H1 (cell line): ENCODE measurements around the gene ADA. TPM values are rescaled to one million over a fixed set of nuclear protein-coding genes. Genes with fewer than 3 reads are reported as not detected.
A peak's percentile ranks its signal among the peaks of the same experiment; 100 is the strongest.

Source experiments
- CTCF ChIA-PET: fragments of 300-600 bp; sonication (Branson Sonifier 250); formaldehyde crosslinking; loops from one replicate; lab custom pipeline; 2021; ENCODE audit not compliant: partially characterized antibody; lab: Charles Lee
- POLR2A ChIA-PET: fragments of 300-600 bp; sonication (Branson Sonifier 250); formaldehyde crosslinking; loops from one replicate; lab custom pipeline; 2021; ENCODE audit warnings: inconsistent platforms; ENCODE audit not compliant: partially characterized antibody; lab: Charles Lee
- DNase-seq, 2 experiments: peaks; one replicate each; pipeline versions ENCODE4 v3.0.0 to v3.0.0-alpha.2; 2010 to 2022; ENCODE audit warnings: low spot score in 2 of 2, low read depth in 1 of 2, mixed read lengths in 1 of 2
- FAIRE-seq: peaks from 2 replicates; lab custom pipeline; 2011; peaks lifted over from hg19 to GRCh38; lab: Jason Lieb, UNC
- H2AFZ ChIP-seq: 2 replicates; pipeline ENCODE4 v1.8.1; 2012; ENCODE audit warnings: low read length, inconsistent platforms
- H2AK5ac ChIP-seq: 2 replicates; pipeline ENCODE4 v1.6.1; 2013; ENCODE audit warnings: low read depth, low read length
- H2BK120ac ChIP-seq: replicated peaks from 2 replicates; pipeline ENCODE3; 2013; ENCODE audit warnings: low read depth, low read length, inconsistent platforms
- H2BK12ac ChIP-seq: 2 replicates; pipeline ENCODE4 v1.6.1; 2013; ENCODE audit warnings: low read depth, low read length
- H2BK15ac ChIP-seq: 2 replicates; pipeline ENCODE4 v1.6.1; 2013; ENCODE audit warnings: low read length
- H2BK20ac ChIP-seq: 2 replicates; pipeline ENCODE4 v1.6.1; 2013; ENCODE audit warnings: low read length
- H2BK5ac ChIP-seq: 2 replicates; pipeline ENCODE4 v1.6.1; 2013; ENCODE audit warnings: low read depth, low read length
- H3K14ac ChIP-seq: 2 replicates; pipeline ENCODE4 v1.6.1; 2013; ENCODE audit warnings: inconsistent platforms; ENCODE audit not compliant: insufficient read length
- H3K18ac ChIP-seq: 2 replicates; pipeline ENCODE4 v1.6.1; 2013; ENCODE audit warnings: low read length; ENCODE audit errors: extremely low read depth
- H3K23ac ChIP-seq: 2 replicates; pipeline ENCODE4 v1.6.1; 2013; ENCODE audit warnings: inconsistent platforms; ENCODE audit not compliant: insufficient read length
- H3K23me2 ChIP-seq: 2 replicates; pipeline ENCODE4 v1.6.1; 2013; ENCODE audit warnings: low read depth, low read length
- H3K27ac ChIP-seq: 2 replicates; pipeline ENCODE4 v1.6.1; 2011; ENCODE audit warnings: low read depth, low read length, inconsistent platforms
- H3K27me3 ChIP-seq, 4 experiments: replicated peaks in 1 of 4; 1 replicate in 1 of 4; 2 replicates in 3 of 4; pipeline versions ENCODE4 v1.6.1 to v1.8.1; 2011 to 2013; ENCODE audit warnings: low read length in 3 of 4, mild to moderate bottlenecking in 3 of 4, inconsistent platforms in 2 of 4, mixed read lengths in 2 of 4, moderate library complexity in 1 of 4; ENCODE audit not compliant: control insufficient read depth in 3 of 4, insufficient read depth in 3 of 4; ENCODE audit errors: extremely low read depth in 1 of 4
- H3K36me3 ChIP-seq, 4 experiments: 2 replicates each; pipeline versions ENCODE4 v1.6.1 to v1.8.1; 2011 to 2013; ENCODE audit warnings: mild to moderate bottlenecking in 4 of 4, low read length in 3 of 4, moderate library complexity in 2 of 4, control low read depth in 1 of 4, inconsistent platforms in 1 of 4; ENCODE audit not compliant: insufficient read depth in 4 of 4, control insufficient read depth in 2 of 4
- H3K4ac ChIP-seq: replicated peaks from 2 replicates; pipeline ENCODE3; 2013; ENCODE audit warnings: low read length, low read depth, mixed read lengths, inconsistent platforms; ENCODE audit not compliant: insufficient read length
- H3K4me1 ChIP-seq, 4 experiments: replicated peaks in 1 of 4; 1 replicate in 1 of 4; 2 replicates in 3 of 4; pipeline versions ENCODE4 v1.6.1 to v1.8.1; 2011 to 2013; ENCODE audit warnings: low read length in 3 of 4, inconsistent platforms in 2 of 4, mixed read lengths in 1 of 4; ENCODE audit not compliant: insufficient read depth in 4 of 4, control insufficient read depth in 3 of 4
- H3K4me2 ChIP-seq, 2 experiments: 2 replicates each; pipeline versions ENCODE4 v1.6.1 to v1.8.1; 2011 to 2013; ENCODE audit warnings: low read depth in 2 of 2, low read length in 2 of 2, control low read depth in 1 of 2, inconsistent platforms in 1 of 2, mild to moderate bottlenecking in 1 of 2; ENCODE audit not compliant: insufficient read depth in 1 of 2
- H3K4me3 ChIP-seq, 4 experiments: fragments of 200-600, 300-600 bp in 1 of 4; sonication (generic), shearing (Covaris generic), sonication (Bioruptor Twin) in 1 of 4; 2 replicates each; pipeline versions ENCODE4 v1.5.1 to v1.8.1; 2011 to 2016; ENCODE audit warnings: low read length in 4 of 4, low read depth in 3 of 4, control low read depth in 2 of 4, inconsistent platforms in 2 of 4, mild to moderate bottlenecking in 2 of 4, mixed read lengths in 1 of 4, moderate library complexity in 1 of 4; ENCODE audit not compliant: insufficient read depth in 2 of 4; ENCODE audit errors: extremely low read depth in 1 of 4
- H3K56ac ChIP-seq: replicated peaks from 2 replicates; pipeline ENCODE3; 2013; ENCODE audit warnings: low read depth, mild to moderate bottlenecking, mixed read lengths, low read length, inconsistent platforms; ENCODE audit not compliant: insufficient read length
- H3K79me1 ChIP-seq: 2 replicates; pipeline ENCODE4 v1.6.1; 2013; ENCODE audit warnings: low read depth, low read length, control low read depth
- H3K79me2 ChIP-seq, 2 experiments: 2 replicates each; pipeline versions ENCODE4 v1.6.1 to v1.8.1; 2012 to 2013; ENCODE audit warnings: low read length in 2 of 2, mild to moderate bottlenecking in 2 of 2, inconsistent platforms in 1 of 2; ENCODE audit not compliant: insufficient read depth in 2 of 2, control insufficient read depth in 1 of 2
- H3K9ac ChIP-seq, 4 experiments: replicated peaks in 1 of 4; 1 replicate in 1 of 4; 2 replicates in 3 of 4; pipeline versions ENCODE4 v1.6.1 to v1.8.1; 2011 to 2013; ENCODE audit warnings: low read depth in 3 of 4, low read length in 3 of 4, control low read depth in 2 of 4, mild to moderate bottlenecking in 2 of 4, moderate library complexity in 2 of 4, inconsistent platforms in 1 of 4; ENCODE audit errors: extremely low read depth in 1 of 4
- H3K9me3 ChIP-seq, 2 experiments: 2 replicates each; pipeline versions ENCODE4 v1.6.1 to v1.8.1; 2012 to 2013; ENCODE audit warnings: mild to moderate bottlenecking in 2 of 2, moderate library complexity in 2 of 2, control low read depth in 1 of 2, inconsistent platforms in 1 of 2, low read depth in 1 of 2, low read length in 1 of 2, mixed read lengths in 1 of 2; ENCODE audit not compliant: insufficient read depth in 2 of 2
- H4K20me1 ChIP-seq, 2 experiments: replicated peaks in 1 of 2; 2 replicates each; pipeline versions ENCODE3 to v1.8.1; 2011 to 2013; ENCODE audit warnings: inconsistent platforms in 2 of 2, low read length in 2 of 2, mild to moderate bottlenecking in 1 of 2; ENCODE audit not compliant: insufficient read depth in 2 of 2, control insufficient read depth in 1 of 2
- H4K5ac ChIP-seq: 2 replicates; pipeline ENCODE4 v1.6.1; 2013; ENCODE audit warnings: low read length, low read depth, mixed read lengths, inconsistent platforms; ENCODE audit not compliant: insufficient read length
- H4K8ac ChIP-seq: 2 replicates; pipeline ENCODE4 v1.8.0; 2013; ENCODE audit warnings: mild to moderate bottlenecking, moderate library complexity, low read length, inconsistent platforms; ENCODE audit not compliant: insufficient read depth; ENCODE audit errors: extremely low read depth
- H4K91ac ChIP-seq: replicated peaks from 2 replicates; pipeline ENCODE3; 2013; ENCODE audit warnings: low read length, mixed read lengths, inconsistent platforms; ENCODE audit not compliant: insufficient read length
- ATF3 ChIP-seq: IDR thresholded peaks from 2 replicates; pipeline ENCODE4 v1.6.1; 2011; ENCODE audit warnings: low read depth, mild to moderate bottlenecking, low read length; ENCODE audit not compliant: insufficient read depth
- CBX5 ChIP-seq: fragments of 300-800, 300-1000 bp; sonication (generic); IDR thresholded peaks from 2 replicates; pipeline ENCODE4 v1.7.1; 2016; ENCODE audit warnings: antibody characterized with exemption, low read length, low read depth
- CBX8 ChIP-seq: fragments of 300-800, 300-1000 bp; sonication (generic); IDR thresholded peaks from 2 replicates; pipeline ENCODE4 v1.7.1; 2016; ENCODE audit warnings: low read depth, low read length, borderline replicate concordance
- CEBPB ChIP-seq: IDR thresholded peaks from 2 replicates; pipeline ENCODE4 v1.6.1; 2012; ENCODE audit warnings: low read depth, low read length
- KDM1A ChIP-seq: fragments of 200-600, 300-600 bp; sonication (generic); IDR thresholded peaks from 2 replicates; pipeline ENCODE4 v1.7.1; 2016; ENCODE audit warnings: mild to moderate bottlenecking, low read length, borderline replicate concordance
- POU5F1 ChIP-seq: IDR thresholded peaks from 2 replicates; pipeline ENCODE4 v1.6.1; 2011; ENCODE audit warnings: low read depth, mild to moderate bottlenecking, low read length, moderate library complexity
- RBBP5 ChIP-seq: IDR thresholded peaks from 2 replicates; pipeline ENCODE4 v1.7.1; 2012; ENCODE audit warnings: low read depth, mild to moderate bottlenecking, inconsistent platforms, low read length, moderate library complexity, borderline replicate concordance
- RXRA ChIP-seq: IDR thresholded peaks from 2 replicates; pipeline ENCODE4 v1.6.1; 2011; ENCODE audit warnings: low read depth, mild to moderate bottlenecking, low read length, moderate library complexity; ENCODE audit not compliant: insufficient read depth
- SP2 ChIP-seq: IDR thresholded peaks from 2 replicates; pipeline ENCODE4 v1.6.1; 2012; ENCODE audit warnings: mild to moderate bottlenecking, low read length, inconsistent platforms
- WGBS, 2 experiments: shearing (Covaris generic) in 1 of 2; methylation state at CpG; one replicate each; pipeline versions ENCODE4 v1.1.6 to v1.1.7; 2013 to 2015; ENCODE audit warnings: low lambda C conversion rate in 2 of 2, mixed read lengths in 2 of 2, inconsistent platforms in 1 of 2, low coverage in 1 of 2, missing lambda C conversion rate in 1 of 2; ENCODE audit not compliant: insufficient replicate concordance in 2 of 2, insufficient coverage in 1 of 2, insufficient read length in 1 of 2; ENCODE audit errors: extremely low coverage in 1 of 2, missing lambda C conversion rate in 1 of 2; 5-methylcytosine and 5-hydroxymethylcytosine counted together
- polyA plus RNA-seq, 7 experiments: library from polyadenylated mRNA; depleted of rRNA in 3 of 7; stranded (reverse) in 5 of 7; unstranded in 2 of 7; fragments of >200 nt in 5 of 7; fragments of 200-250 nt in 2 of 7; gene quantifications; 1 replicate in 5 of 7; 2 replicates in 1 of 7; 4 replicates in 1 of 7; pipeline versions ENCODE4 v1.2.1 to v1.2.3, GENCODE V29; 2011 to 2013; ENCODE audit warnings: missing spikeins in 2 of 7, mixed read lengths in 2 of 7
- total RNA-seq: library from RNA; stranded (reverse); fragmentation: NEBNext Ultra II Directional; extraction: Animal tissue kit (Norgen Biotek cat#: 25700); gene quantifications from 2 replicates; pipeline ENCODE4 v1.2.1, GENCODE V29; 2021

Gene ADA
- total and polyA plus RNA-seq, 2 of the 8 experiments (the other 6 are each of a cell fraction or from before 2014, with no cell fraction given), result 19.9 to 32.8 TPM

- Histone ChIP-seq H2BK12ac (no peak overlapping the region), H3K79me2 (no peaks in the 10 kb centered on the region), H3K4ac (no peak overlapping the region), H3K27ac (no peak overlapping the region), H2AK5ac (no peak overlapping the region), H3K4me1 (peaks cover 3 to 6% (median 4%) of the 10 kb centered on the region in 4 experiments; a peak in 6 of 7 replicates), H2BK5ac (no peak overlapping the region), H3K56ac (no peak overlapping the region), H2BK15ac (no peak overlapping the region), H3K23me2 (peaks cover 8% of the 10 kb centered on the region), H4K8ac (no peak overlapping the region), H3K36me3 (no peaks in the 10 kb centered on the region), H3K9ac (no peak overlapping the region), H2BK20ac (no peak overlapping the region), H3K4me3 (no peak overlapping the region), H4K20me1 (no peaks in the 10 kb centered on the region), H3K23ac (no peak overlapping the region), H2AFZ (no peak overlapping the region), H3K9me3 (peaks cover 9 to 10% of the 10 kb centered on the region in 2 experiments; a peak in 3 of 4 replicates), H3K18ac (peak overlapping the region; percentile 42; the same call in 1 of the 2 replicates), H3K79me1 (no peaks in the 10 kb centered on the region), H2BK120ac (no peak overlapping the region), H4K91ac (no peak overlapping the region), H3K4me2 (0 out of 4 replicates have a peak overlapping the region, but pooled peaks of 1 of the 2 experiments have one; percentile 30), H3K14ac (no peak overlapping the region), H3K27me3 (peaks cover 0 to 13% (median 9%) of the 10 kb centered on the region in 4 experiments; a peak in 6 of 7 replicates), H4K5ac (no peak overlapping the region)
- FAIRE-seq (no peak), DNase-seq (no peak)
- 66% methylated on average over 3 of the region's 3 CpGs; no CpG with 5 or more reads in 1 of the 2 experiments for WGBS, 2 experiments
- TF ChIP-seq SP2 (no peak), KDM1A (no peak), RXRA (no peak), ATF3 (no peak), CBX5 (no peak), CEBPB (no peak), POU5F1 (no peak), CBX8 (no peak), RBBP5 (no peak)
- CTCF ChIA-PET, result interaction anchor here (0.7 to 3.0 kb wide), 5 partner anchors 10 to 271 kb away, joined by 3 to 24 read pairs (median 3); no protein-coding TSS in a partner anchor
- POLR2A ChIA-PET, result no interaction called here
Measured at GRCh38 chr20:44656448-44656847, 4.9 kb upstream of the ADA start.
